ENCODE measurements around the gene UBE2J1. TPM values are rescaled to one million over a fixed set of nuclear protein-coding genes. Genes with fewer than 3 reads are reported as not detected.

The UBE2J1 gene
- total RNA-seq, 1 experiment from 2014 or later, result 25.1 TPM

GRCh38 chr6:89291256-89291819 is 61.2 kb downstream of the UBE2J1 start:
- DNase-seq (ENCODE audit: low read depth), result no peak

GRCh38 chr6:89290401-89291155 is 61.9 kb downstream of the UBE2J1 start:
- no peak for DNase-seq (ENCODE audit: low read depth)

GRCh38 chr6:89289710-89290109 is 62.8 kb downstream of the UBE2J1 start:
- DNase-seq (ENCODE audit: low read depth), result no peak

GRCh38 chr6:89287351-89288028 is 65.0 kb downstream of the UBE2J1 start:
- DNase-seq (ENCODE audit: low read depth), result no peak

- no peak for DNase-seq (ENCODE audit: low read depth)
These were observed 66.0 kb downstream of the UBE2J1 start for GRCh38 chr6:89286516-89286915.

GRCh38 chr6:89284963-89285735 is 67.4 kb downstream of the UBE2J1 start:
- no peak for DNase-seq (ENCODE audit: low read depth)

- DNase-seq (ENCODE audit: low read depth), result no peak
These were observed 68.4 kb downstream of the UBE2J1 start for GRCh38 chr6:89284081-89284480.

- DNase-seq (ENCODE audit: low read depth), result no peak
These were observed 69.8 kb downstream of the UBE2J1 start for GRCh38 chr6:89282749-89283148.

- peak; percentile 65 for DNase-seq (ENCODE audit: low read depth)
These were observed 70.7 kb downstream of the UBE2J1 start for GRCh38 chr6:89281779-89282246.

GRCh38 chr6:89278956-89279355 is 73.6 kb downstream of the UBE2J1 start:
- no peak for DNase-seq (ENCODE audit: low read depth)

Other genes starting within 250 kb of the UBE2J1 start
- not detected in 2 replicates for gene SRSF12, start 234.7 kb downstream of the UBE2J1 start, total RNA-seq (2014; rRNA removed; shearing (Covaris generic))
- 17.5 and 22.4 TPM in 2 replicates for gene PM20D2, start 206.7 kb downstream of the UBE2J1 start, total RNA-seq (2014; rRNA removed; shearing (Covaris generic))
- gene GABRR1, start 135.4 kb downstream of the UBE2J1 start, total RNA-seq (2014; rRNA removed; shearing (Covaris generic)), result not detected in 2 replicates
- gene GABRR2, start 37.4 kb downstream of the UBE2J1 start, total RNA-seq (2014; rRNA removed; shearing (Covaris generic)), result 0.10 TPM in 1 of 2 replicates, not detected in the other
- gene RRAGD, start 59.6 kb upstream of the UBE2J1 start, total RNA-seq (2014; rRNA removed; shearing (Covaris generic)), result 3.6 and 5.3 TPM in 2 replicates
- 1.0 and 1.2 TPM in 2 replicates for gene ANKRD6, start 80.4 kb upstream of the UBE2J1 start, total RNA-seq (2014; rRNA removed; shearing (Covaris generic))